Skeletal muscle cell (primary cell): Measurements from ENCODE around the gene CEL.
"Not testable (repeated sequence)": the region's sequence is repeated elsewhere in the genome, so short reads cannot be mapped to it uniquely, and the experiment has no call there.

Experiments
- DNase-seq: peaks from one replicate; pipeline ENCODE4 v3.0.0-alpha.2; 2010; ENCODE audit warnings: low read depth
- H3K4me3 ChIP-seq: 2 replicates; pipeline ENCODE4 v1.5.1; 2011; ENCODE audit warnings: low read depth, mild to moderate bottlenecking, control low read depth, low read length, moderate library complexity

Gene CEL

DNA sequence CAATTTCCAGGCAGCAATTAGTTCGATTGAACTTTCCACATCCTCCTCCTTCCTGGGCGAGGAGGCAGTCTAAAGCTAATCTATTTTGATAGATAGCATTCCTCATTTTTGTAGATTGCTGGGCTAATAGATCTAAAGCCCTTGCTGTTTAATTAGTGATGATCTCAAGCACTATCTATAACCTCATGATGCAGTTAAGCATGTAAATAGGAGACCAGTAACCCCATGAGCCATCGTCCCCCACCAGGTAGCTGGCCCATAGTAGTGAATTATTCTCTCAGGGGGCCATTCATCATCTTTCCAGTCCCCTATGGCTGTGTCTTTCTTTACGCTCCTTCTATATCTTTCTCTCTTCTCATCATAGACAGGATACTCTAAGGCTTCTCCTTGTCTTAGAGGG is 14.9 kb downstream of the CEL start:
- no peak for DNase-seq
- no peak overlapping the region for H3K4me3 ChIP-seq

DNA sequence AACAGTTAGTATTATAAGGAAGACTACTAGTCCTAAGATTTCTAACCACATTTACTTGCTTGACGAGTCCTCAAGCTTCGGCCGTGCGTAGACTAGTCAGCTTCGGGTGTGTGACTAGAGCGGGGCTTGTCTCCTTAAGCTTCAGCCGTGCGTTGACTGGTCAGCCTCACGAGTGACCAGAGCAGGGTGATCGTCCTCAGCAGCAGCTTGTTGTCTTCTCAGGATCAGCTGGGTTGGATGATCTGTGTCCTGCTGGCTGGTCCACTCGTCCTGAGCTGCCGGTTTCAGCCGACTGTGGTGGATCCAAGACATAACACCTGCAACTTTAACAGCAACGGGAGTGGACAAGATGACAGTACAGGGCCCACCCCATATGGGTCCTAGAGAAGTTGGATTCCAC is 16.7 kb downstream of the CEL start:
- no peak overlapping the region for H3K4me3 ChIP-seq
- no peak for DNase-seq

- DNase-seq = no peak
- no peak overlapping the region for H3K4me3 ChIP-seq
These were observed 18.4 kb downstream of the CEL start for GRCh38 chr9:133080161-133080560.

DNA sequence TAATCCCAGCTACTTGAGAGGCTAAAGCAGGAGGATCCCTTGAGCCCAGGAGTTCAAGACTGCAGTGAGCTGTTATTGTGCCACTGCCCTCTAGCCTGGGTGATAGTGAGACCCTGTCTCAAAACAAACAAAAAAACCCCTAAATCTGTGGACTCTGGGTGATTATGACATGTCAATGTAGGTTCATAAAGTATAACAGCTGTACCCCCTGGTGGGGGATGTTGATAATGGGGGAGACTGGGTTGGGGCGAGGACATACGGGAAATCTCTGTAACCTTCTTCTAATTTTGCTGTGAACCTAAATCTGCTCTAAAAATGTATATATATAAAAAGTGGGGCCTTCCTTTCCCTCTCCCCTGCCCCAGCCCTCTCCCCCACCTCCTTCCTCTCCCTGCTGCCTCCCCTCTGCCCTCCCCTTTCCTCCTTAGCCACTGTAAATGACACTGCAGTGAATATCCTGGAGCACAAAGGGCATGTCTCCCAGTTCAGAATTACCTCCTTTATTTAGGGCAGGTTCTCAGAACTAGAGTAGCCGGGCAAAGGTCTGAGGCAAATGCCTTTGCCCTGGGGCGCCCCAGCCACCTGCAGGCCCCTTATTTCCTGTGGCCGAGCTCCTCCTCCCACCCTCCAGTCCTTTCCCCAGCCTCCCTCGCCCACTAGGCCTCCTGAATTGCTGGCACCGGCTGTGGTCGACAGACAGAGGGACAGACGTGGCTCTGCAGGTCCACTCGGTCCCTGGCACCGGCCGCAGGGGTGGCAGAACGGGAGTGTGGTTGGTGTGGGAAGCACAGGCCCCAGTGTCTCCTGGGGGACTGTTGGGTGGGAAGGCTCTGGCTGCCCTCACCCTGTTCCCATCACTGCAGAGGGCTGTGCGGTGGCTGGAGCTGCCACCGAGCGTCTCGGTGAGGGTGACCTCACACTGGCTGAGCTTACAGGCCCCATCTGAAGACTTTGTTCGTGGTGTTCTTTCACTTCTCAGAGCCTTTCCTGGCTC is 19.3 kb downstream of the CEL start:
- not testable (repeated sequence) for H3K4me3 ChIP-seq, DNase-seq

DNA sequence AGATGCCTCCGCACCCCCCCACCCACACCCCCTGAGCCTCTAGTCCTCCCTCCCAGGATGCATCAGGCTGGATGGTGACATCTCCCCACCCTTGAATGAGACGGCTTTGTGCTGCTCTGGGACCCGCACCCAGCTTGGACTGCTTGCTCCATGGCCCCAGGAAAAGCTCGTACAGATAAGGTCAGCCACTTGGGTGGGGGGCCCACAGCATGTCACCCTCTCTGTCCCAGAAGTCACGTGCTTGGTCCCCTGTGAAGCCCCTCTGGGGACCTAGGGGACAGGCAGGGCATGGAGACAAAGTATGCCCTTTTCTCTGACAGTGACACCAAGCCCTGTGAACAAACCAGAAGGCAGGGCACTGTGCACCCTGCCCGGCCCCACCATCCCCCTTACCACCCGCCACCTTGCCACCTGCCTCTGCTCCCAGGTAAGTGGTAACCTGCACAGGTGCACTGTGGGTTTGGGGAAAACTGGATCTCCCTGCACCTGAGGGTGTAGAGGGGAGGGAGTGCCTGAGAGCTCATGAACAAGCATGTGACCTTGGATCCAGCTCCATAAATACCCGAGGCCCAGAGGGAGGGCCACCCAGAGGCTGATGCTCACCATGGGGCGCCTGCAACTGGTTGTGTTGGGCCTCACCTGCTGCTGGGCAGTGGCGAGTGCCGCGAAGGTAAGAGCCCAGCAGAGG is 20.3 kb downstream of the CEL start:
- not testable (repeated sequence) for DNase-seq, H3K4me3 ChIP-seq

GRCh38 chr9:133083688-133084087 is 21.9 kb downstream of the CEL start:
- H3K4me3 ChIP-seq, DNase-seq: not testable (repeated sequence)

- DNase-seq, H3K4me3 ChIP-seq: not testable (repeated sequence)
These were observed 24.6 kb downstream of the CEL start for GRCh38 chr9:133086212-133086860.

DNA sequence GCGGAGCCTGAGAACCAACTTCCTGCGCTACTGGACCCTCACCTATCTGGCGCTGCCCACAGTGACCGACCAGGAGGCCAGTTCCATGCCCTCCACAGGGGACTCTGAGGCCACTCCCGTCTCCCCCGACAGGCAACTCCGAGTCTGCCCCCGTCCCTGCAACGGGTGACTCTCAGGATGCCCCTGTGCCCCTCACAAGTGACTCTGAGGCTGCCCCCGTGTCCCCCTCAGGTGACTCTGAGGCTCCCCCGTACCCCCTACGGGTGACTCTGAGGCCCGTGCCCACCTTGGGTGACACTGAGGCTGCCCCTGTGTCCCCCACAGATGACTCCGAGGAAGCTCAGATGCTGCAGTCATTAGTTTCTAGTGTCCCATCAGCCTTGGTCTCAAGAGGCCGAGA is 25.1 kb downstream of the CEL start:
- DNase-seq = no peak
- no peak overlapping the region for H3K4me3 ChIP-seq

GRCh38 chr9:133087429-133088145 is 25.8 kb downstream of the CEL start:
- H3K4me3 ChIP-seq = no peak overlapping the region
- DNase-seq = no peak

- no peak overlapping the region for H3K4me3 ChIP-seq
- DNase-seq = no peak
These were observed 26.5 kb downstream of the CEL start for GRCh38 chr9:133088146-133088750.

- no peak overlapping the region for H3K4me3 ChIP-seq
- DNase-seq = no peak
These were observed 27.0 kb downstream of the CEL start for GRCh38 chr9:133088756-133089155.

DNA sequence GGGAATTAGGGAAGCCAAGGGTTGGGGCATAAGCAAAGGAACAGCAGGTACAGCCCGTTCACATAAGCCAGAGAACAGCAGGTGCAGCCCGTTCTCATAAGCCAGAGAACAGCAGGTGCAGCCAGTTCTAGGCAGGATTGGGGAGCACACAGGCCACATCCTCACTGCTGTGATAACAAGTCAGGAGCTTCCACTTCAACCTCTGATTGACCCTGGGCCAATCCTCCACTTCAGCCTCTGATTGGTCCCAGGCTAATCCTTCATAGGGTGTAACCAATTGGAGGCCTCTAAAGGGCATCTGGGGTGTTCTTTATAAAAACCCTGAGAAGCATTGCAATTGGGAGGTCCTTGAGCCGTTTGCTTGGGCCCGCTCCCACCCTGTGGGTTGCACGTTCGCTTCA is 27.5 kb downstream of the CEL start:
- DNase-seq = no peak

GRCh38 chr9:133090187-133090586 is 28.4 kb downstream of the CEL start:
- no peak for DNase-seq
- H3K4me3 ChIP-seq = no peak overlapping the region

More for the DNA sequence above, 27.5 kb downstream of the CEL start:
- no peak overlapping the region for H3K4me3 ChIP-seq

GRCh38 chr9:133090752-133091385 is 29.1 kb downstream of the CEL start:
- DNase-seq = no peak
- no peak overlapping the region for H3K4me3 ChIP-seq

DNA sequence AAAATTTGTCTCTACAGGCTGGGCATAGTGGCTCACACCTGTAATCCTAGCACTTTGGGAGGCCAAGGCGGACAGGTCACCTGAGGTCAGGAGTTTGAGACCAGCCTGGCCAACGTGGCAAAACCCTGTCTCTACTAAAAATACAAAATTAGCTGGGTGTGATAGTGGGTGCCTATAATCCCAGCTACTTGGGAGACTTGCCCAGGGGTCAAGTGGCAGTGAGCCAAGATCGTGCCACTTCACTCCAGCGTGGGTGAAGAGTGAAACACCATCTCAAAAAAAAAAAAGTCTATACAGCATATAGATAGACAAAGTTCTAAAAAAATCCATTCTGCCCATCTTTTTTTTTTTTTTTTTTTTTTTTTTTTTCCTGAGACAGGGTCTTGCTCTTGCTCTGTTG is 32.6 kb downstream of the CEL start:
- H3K4me3 ChIP-seq, DNase-seq: not testable (repeated sequence)

- H3K4me3 ChIP-seq = no peak overlapping the region
- DNase-seq = no peak
These were observed 33.1 kb downstream of the CEL start for GRCh38 chr9:133094842-133095393.

DNA sequence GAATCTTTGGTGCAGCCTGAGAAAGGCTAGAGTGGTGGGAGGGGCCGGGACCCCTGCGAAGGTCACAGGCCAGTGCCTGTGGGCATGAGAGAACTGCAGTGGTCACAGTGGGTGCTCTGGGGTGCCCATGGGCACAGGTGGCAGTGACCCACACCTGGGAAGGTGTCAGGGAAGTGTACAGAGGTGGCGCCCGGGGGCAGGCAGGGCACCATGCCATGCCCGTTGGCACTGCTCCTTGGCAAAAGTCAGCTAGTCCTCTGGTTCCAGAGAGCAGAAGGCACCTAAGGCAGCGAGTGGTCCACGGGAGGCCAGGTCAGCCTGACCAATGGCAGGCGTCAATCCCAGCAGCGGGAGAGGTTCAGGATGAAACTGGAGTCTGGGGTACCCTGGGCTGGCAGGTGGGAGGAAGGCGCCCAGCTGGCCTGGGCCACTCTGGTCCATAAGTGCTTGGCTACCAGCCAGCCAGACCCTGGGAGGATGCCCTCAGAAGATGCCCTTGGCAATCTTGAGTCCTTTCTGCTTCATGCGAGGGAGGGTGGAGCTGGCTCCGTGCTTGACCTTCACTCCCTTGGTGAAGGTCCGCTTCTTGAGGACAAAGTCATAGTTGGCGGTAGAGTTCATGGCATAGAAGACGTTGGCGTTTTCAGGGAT is 36.4 kb downstream of the CEL start:
- no peak for DNase-seq
- H3K4me3 ChIP-seq = no peak overlapping the region

GRCh38 chr9:133098871-133099270 is 37.1 kb downstream of the CEL start:
- no peak overlapping the region for H3K4me3 ChIP-seq
- no peak for DNase-seq
